HS-5 (cell line): ENCODE measurements around the gene NAA10.

ENCODE experiments used
- DNase-seq: peaks from one replicate; pipeline ENCODE4 v3.0.0-alpha.2; 2012; ENCODE audit warnings: low read depth

NAA10 gene

DNA sequence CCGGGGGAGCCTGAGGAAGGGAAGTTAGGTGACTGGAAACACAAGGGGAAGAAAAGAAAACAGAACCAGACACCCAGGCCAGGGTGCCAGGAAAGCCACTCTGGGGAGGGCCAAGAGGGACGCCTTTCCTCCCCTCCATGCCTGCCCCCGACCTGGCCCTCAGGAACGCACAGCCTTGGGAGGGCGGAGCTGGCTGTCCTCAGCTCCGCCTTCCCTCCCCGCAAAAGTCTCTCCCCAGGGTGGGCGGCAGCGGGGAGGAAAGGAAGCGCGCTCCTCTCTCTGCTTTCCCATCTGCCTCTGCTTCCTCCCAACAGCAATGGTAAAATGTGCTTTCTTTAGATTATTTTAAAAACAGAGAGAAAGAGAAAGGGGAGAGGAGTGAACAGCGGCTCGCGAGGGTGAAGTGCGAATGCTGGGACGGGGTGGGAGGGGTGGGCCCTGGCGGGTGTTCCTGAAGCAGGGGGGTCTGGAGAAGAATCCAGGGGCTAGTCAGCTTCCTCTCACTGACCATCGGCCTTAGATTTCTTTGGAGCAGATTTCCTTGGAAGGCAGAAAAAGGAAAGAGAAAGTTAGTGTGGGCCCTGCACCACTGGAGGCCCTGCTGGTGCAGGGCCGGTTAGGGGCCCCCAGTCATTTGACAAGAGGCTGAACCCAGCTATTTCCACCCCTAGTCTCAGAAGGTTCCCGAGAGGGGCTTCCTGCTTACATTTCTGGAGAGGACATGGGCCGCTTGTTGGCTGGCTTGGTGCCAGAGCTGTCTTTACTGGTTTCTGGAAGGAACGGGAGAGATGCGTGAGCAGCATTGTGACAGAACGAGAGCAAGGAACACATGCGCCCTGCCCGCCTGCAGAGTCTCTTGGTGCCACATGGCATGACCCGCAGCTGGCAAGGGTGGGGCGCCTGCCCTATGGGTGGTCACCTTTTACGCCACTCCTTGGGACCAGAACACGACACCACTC is 14.3 kb upstream of the NAA10 start:
- DNase-seq: no peak

DNA sequence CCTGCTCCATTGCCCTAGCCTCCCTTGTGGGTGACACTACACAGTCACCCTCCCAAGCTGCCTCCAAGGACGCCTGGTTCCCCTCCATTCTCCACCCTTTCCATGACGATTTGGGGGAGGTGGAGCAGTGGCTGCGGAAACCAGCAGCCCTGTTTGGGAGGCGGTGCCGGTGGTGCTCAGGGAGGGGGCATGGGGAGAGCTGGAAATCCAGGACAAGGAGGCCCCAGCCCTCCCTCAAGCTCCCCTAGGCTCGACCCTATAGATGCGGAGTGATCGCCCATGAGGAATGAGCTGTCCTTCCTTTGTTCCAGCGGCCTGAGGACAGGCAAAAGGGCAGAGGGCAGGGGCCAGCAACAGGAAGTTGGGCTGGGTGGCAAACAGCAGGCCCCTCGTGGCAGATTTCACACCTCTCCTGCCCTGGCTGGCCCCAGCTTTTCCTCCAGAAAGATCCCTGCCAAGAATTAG is 13.2 kb upstream of the NAA10 start:
- DNase-seq: no peak

DNA sequence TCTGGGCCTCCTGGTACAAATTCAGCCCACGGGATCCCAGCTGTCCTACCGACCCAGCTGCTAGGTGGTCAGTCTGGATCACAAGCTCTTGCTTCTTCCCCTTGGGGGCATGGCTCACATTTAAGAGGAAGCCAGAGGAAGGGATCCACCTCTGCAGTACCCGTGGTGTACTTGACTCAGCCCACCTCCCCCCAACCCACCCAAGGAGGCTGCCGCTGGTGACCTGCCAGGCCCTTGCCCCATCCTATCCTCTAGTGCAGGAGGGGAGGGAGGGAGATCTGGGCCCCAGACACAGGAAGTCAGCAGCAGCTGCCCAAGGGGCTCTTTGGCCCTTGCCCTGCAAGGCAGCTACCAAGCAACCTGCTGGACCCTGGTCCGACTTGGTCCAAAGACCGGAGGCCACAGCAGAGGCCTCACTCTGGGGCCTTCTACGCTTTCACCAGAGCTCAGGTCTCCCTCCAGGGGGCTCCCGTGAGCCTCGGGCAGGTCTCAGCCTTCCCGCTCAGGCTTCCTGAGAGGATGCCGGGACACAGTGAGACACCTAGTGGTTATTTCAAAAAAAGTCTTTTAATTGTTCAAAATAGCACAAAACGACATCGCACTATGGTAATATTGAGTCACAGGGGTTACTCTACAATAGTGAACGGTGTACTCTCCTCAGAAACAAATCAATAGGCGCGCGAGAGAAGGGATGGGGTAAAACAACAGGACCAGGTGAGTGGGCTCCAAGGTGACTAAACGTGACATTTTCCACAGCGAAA is 12.4 kb upstream of the NAA10 start:
- peak; percentile 32 for DNase-seq

DNA sequence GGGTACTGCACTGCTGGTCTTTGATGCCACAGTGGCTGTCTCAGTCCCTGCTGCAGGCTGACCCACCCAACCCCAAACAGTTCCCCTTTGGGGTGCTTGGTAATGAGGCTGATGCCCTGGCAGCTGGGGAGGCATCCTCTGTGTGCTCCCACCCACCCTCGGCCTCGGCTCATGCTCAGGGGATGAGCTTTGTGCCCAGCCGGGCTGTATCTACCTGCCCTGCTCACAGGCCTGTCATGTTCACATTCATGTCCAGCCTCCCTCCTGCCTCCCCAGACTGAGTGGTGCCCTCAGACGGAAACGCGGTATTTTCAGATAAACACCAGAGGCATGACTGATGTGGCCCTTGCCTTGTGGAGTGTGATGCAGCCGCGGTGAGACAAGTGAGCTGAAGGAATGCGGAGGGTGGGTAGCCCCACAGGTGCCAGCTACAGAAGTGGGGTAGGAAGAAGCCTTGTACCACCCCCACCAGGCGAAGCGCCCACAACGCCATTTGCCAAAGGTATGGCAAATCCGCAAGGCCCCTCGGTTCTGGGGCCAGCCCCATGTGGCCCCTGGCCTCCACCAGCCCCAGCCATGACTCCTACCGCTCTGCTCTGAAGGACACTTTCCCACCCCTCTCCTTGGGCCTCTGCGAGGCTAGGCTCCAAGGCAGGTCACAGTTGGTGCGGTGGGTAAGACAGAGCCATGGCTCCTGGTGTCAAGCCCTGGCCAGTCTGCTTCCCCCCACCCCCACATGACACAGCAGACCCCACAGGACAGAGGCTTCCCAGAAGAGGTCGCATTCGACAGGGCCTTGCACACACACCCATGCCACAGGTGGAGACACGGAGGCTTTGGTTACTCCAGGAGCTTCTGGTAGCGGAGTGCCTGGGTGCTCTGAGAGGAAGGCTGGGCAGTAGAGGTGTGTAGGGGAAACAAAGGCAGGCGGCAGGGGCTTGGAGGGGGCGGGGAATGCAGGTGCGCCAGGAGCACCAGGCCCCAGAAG is 11.4 kb upstream of the NAA10 start:
- DNase-seq: no peak

DNA sequence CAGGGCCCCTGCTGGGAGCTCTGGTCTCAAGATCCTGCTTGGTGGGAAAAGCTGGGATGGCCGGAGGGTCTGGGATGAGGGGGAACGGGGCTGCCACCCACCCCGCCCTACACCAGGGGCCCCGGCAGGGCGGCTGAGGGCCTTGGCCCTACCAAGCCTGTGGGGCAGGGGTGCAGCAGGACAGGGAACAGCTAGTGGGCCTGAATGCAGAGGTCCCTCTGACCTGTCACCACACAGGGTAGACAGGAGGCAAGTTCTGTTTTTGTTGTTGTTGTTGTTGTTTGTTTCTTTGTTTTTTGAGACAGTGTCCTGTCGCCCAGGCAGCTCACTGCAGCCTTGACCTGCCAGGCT is 9.9 kb upstream of the NAA10 start:
- no peak for DNase-seq

DNA sequence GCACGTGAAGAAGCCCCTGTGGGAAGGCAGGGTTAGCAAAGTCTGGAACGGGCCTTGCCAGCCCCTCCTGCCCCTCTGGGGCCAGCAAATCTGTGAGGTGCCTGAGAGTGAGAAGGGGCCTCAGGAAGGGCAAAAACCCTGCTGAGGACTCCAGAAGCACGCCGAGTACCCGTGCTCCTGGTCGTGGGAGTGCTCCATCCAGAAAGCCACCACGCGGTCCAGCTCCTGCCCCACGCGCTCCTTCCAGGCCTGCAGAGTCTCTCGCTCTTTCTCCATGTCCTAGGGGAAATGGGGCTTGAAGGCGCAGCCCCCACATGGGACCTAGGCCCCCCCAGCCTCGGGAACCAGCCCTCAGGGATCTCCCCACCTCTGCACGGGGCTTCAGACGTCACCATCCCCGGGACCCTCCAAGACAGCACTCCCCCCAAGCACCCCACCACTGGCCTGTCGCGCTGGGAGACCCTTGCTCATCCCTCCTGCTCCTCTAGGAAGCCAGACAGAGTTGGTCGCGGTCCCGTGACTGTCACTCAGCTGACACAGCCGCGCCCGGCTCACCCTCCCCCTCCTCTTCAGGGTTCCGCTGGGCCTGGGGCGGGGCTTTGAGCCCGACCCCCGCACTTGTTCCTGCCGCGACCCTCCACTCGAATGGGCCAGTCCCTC is 9.4 kb upstream of the NAA10 start, which contains the start of gene RENBP:
Gene RENBP, minus strand, starts transcription at position 504 of the 660 bp plus-strand sequence. Its CDS starts 33 bp downstream, at position 471.
- no peak for DNase-seq

DNA sequence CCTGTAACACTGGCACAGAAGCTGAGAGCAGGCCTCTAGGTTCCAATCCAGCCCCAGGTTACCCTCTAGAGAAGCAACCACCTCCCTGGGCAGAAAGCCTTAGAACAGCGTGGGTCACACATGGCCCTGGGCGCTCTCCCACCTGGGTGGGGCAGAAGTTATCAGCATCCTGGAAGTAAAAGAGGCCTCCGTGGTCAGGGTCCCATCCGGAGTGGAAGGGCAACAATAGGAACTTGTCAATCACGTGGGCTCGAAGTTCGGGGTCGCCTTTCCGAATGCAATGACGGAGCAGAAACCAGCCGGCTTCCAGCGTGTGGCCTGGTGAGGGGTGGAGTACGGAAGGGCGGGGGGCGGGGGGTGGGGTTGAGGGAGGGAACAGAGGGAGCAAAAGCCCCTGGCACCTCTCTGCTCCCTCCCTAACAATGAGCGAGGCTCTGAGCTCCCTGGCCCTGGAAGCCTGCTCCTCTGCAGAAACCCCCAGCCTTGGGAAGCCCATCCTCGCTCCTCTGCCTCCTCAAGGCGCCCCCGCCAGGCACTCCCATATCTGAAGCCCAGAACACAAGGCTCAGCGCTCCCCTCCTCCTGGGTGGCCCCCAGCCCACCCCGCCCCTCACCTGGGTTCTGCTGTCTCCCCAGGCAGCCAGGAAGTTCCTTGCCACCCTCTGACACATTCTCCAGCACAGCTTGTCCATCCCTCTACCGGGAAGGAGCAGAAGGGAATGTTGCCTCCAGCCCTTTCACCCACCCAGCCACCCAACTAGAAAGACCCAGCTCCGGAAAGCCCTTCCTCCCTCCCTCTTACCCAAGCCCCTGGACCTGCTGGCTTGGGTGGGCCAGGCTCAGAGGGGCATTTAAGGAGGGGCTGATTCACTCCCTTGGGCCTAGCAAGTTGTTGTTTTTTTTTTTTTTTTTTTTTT is 6.8 kb upstream of the NAA10 start:
- DNase-seq: no peak

DNA sequence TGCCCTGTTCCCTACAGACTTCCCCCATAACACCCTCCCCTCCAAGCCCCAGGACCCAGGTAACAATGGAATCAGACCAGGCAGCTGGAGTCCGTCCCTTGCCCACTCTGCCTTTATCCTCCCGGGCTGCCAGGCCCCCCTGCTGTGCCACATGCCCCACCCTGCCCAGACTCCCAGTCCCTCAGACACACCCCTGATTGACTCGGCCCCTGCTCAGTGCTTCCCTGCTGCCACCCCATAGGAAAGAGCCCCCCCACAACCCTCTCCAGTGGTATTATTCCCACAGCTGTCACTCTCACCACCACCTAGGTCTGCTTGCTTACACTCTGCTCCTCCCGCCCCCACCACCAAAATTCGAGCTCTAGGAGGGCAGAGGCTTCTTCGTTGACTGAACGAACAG is 4.7 kb upstream of the NAA10 start:
- no peak for DNase-seq

DNA sequence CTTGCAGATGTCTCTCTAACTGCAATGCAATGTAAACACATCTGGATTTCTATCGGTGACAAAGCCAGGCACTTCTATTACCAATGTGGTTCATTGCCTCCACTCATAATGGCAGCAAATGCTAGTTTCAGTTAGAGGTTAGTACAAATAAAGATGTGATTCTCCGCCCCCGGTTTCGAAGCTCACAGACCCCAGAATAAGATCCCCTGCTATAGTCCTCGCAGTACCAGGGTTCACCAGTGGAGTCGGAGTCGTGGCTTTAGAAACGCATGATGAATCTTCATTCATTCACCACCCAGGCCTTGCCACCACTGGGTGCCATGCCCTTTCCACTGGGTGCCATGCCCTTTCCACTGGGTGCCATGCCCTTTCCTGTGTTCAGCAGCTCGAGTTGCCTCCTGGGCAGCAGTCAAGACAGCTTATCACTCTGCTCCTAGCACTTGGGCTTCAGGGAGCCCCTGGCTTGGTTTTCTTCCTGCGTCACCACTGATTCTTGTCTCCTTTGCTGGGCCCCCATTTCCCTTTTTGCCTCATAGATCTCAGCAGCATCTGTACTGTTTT is 3.5 kb upstream of the NAA10 start:
- no peak for DNase-seq

DNA sequence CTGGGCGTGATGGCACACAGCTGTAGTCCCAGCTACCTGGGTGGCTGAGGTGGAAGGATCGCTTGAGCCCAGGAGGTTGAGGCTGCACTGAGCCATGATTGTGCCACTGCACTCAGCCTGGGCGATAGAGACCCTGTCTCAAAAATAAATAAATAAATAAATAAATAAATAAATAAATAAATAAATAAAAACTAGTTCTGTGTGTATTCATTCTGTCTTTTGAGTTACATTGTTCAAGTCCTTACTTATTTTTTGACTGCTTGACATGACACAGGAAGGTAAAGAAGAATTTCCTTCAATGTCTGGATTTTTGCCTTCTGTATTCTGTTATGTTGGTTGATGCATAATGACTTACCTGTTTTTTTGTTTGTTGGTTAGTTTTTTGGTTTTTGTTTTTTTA is 2.2 kb upstream of the NAA10 start:
- DNase-seq: no peak

DNA sequence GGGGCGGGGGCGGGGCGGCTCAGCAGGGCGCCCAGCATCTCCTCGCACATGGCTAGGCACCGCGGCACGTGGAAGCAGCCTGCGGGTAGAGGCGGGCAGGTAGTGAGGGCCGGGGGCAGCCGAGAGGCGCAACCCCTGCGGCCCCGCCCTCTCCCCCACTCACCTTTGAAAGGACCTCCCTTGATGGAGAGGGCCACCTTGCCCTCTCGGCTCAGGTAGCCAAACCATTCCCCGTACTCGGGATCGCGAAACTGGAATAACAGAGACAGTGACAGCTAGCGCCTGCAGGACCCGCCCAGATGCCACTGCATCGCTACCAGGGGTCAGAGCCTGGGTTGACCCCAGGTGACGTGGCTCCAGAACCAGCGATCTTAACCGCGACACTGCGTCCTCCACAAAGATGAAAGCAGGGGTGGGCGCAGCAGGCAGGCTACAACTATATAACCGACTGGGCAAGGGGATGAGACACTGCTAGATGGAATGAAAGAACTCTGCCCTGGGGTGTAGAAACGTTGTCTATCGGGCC is 552 bp upstream of the NAA10 start:
- no peak for DNase-seq

DNA sequence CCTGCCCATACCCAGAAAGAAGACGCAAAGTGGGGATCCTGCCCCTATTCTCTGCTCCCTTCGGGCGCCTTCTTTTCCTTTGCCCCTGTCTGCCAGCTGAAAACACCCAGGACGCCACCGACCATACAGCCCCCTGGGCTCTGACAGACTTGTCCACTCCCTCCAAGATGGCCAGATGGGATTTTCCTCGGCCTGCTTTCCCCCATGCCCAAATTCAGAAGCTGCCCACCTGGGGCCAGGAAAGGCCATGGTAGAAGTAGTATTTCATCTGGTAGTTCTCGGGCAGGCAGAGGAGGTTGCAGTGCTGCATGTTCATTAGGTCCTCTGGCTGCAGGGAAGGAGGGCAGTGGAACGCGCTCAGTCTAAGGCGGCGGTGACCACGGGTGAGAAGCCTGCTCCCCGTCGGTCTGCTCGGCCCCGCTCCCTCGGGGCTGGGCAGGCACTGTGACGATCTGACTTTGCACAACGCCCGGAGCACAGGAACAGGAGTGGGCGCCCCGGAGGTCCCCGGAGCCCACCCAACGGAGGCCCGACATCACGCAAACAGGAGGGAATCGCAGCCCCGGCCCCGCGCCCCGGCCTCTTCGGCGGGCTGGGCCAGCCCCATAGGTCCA is 582 bp downstream of the NAA10 start:
- DNase-seq: no peak

DNA sequence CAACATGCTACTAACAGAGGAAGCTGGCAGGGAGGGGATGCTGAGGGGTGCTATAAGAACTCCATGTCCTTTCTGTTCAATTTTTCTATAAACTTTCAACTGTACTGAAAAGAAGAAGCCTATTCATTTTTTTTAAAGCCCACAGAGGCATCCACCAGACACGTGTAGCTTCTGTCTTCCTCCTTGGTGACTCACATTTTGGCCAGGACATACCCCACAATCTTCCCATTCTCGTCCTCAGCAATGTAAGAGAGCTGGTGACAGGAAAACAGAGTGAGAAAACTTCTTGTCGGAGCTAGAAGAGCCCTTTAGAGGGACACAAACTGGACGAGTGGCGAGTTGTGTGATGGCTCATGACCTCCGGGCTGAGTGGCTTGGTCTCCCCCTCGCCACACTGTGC is 1.1 kb downstream of the NAA10 start:
- DNase-seq: no peak

DNA sequence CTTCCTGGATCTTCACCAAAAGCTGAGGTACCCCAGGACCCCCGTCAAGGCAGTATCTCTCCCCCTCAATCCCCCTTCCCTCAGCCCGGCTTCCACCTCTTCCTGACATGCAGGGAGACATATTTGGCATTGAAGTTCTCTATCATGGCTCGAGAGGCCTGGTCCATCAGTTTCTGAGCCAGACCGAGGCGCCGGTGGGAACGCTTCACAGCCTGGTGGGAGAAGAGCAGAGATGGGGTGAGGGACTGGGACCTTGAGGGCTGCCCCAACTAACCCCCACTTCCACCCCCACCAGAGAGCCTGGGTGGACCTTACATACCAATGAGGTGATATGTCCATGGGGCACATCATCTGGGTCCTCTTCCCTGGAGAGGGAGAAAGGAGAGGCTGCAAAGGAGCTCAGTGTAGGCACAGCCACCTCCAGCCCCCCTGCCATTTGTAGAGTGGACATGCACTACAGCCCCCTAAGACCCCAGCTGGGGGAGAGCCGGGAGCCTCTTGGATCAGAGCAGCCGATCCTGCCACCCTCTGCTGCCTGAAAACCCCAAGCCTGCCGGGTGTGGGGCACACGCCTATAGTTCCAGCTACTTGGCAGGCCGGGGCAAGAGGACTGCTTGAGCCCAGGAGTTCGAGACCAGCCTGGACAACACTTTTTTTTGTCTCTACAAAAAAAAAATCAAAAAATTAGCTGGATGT is 2.5 kb downstream of the NAA10 start:
- DNase-seq: no peak

DNA sequence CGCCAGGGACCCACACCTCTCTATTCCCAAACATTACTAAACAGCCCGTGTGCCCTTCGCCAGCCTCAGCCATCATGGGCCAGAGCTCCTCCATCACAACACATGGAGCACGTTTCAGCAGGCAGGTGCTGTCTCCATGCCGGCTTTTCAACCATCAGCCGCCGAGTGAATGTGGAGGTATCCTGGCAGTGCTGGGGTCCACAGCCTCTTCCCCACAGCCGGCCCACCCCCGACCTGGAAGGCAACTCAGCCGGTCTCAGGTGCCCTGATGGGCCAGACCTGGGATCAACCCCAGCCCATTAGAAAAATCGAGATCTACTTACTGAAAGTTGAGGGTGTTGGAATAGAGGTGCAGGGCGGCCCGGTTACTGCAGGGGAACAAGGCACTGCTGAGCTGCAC is 3.1 kb downstream of the NAA10 start:
- DNase-seq: no peak

DNA sequence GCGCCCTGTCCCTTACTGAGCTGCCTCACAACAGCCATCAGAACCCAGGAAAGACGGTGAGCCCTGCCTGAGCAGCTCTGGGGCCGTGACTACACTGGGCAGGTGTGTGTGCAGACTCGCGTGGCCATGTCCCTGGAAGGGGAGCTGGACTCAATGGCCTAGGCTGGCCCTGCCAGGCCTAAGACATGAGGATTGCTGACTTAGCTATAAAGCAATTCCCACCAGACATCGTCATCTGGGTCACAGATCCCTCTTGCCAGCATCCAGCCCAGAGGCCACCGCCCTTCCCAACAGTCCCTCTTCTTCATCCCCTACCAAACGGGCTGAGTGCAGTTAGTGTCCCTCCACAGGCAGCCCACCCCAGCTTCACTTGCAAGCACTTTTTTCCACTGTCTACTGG is 3.7 kb downstream of the NAA10 start:
- no peak for DNase-seq

DNA sequence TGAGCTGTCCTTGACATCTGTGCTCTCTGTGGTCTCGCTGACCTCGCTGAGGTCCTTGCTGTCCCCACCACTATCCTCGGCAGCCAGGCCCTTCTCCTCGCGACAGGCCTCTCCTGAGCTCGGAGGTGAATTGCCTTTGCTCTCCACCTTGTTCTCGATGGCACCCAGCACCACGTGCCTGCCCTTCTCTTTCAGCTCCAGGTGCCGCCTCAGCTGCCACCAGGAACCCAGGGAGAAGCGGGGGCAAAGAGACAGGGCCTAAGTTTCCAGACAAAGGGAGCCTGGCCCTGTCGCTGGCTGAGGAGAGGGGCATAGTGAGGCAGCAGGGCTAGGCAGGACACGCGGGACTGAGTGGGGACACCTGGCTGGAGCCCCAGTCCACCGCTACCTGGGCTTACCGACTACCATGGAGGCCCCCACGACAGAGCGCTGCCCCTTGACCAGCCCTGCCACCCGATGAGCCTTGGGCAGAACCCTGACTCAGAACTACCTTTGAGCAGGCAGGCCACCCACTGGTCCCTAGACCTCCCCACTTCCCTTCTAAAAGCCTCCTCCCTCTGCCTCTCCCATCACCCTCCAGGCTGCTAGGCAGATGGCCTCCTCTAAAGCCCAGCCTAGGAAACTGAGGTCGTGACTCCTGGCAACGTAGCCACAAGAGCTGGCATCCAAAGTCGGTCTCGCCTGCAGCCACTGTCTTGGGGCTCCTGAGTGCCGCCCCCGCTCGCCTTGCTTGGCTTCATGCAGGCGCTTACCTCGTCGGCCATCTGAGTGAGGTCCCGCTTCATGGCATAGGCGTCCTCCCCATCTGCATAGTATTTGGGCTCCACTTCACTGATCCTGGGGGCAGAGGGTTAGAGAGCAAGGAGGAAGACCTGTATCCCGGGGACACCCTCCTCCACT is 4.6 kb downstream of the NAA10 start:
- DNase-seq: no peak

DNA sequence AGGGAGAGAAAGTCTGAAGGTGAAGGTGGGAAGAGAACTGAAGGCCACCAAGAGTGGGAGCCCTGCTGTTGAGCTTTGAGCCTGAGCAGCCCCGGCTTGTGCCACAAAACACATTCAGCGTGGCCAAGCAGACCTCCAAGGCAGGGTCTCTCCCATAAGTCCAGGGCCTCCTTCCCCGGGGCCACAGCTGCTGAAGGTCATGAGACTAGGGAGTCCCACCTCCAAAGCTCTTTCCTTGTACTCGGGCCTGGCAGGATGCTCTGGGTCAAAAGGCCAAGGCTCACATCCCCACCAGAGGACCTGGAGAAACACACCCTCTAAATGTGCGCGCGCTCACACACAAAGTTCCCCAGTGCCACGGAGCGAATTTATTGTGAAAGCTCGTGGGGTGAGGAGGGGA is 5.3 kb downstream of the NAA10 start:
- DNase-seq: no peak
